GM13977 (cell line): ENCODE data around the gene RPA1.
A peak's percentile ranks its signal among the peaks of the same experiment; 100 is the strongest.

Source experiments
- DNase-seq: peaks from one replicate; pipeline ENCODE4 v3.0.0; 2012; ENCODE audit warnings: low spot score
- in situ Hi-C: fragments of 300-500 bp; cut with MboI; formaldehyde crosslinking; loops from one replicate; pipeline ENCODE4 v1.12.0; 2022; ENCODE audit warnings: low sequenced_read_pairs, low pct_unique_long_range_greater_than_20kb, mixed read lengths, inconsistent platforms; ENCODE audit not compliant: unreplicated experiment
- TF ChIP-seq, protein P1 (sequence below): IDR thresholded peaks from 2 replicates; pipeline ENCODE4 v1.5.1; 2012; ENCODE audit warnings: mild to moderate bottlenecking, control low read depth; ENCODE audit not compliant: insufficient read depth; ENCODE audit errors: extremely low read depth, missing control alignments

Gene RPA1

DNA sequence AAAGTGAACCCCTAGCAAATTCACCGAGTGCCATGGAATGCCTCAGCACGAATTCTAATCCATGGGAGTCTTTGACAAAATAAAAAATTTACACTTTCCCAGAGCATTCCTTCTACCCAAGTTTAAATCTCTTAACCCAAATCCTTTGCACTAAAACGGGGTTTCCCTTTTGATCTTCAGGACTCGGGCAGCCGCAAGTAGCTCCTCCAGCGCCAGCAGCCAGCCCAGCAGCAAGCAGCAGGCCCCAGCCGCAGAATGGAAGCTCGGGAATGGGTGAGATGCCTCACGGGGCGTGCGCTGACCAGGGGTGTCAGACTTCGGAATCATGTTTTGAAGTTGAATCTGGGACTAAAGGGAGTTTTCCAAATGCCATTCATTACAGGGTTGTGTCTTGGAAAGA, 42.4 kb downstream of the RPA1 start:
- TF ChIP-seq, protein P1, sequence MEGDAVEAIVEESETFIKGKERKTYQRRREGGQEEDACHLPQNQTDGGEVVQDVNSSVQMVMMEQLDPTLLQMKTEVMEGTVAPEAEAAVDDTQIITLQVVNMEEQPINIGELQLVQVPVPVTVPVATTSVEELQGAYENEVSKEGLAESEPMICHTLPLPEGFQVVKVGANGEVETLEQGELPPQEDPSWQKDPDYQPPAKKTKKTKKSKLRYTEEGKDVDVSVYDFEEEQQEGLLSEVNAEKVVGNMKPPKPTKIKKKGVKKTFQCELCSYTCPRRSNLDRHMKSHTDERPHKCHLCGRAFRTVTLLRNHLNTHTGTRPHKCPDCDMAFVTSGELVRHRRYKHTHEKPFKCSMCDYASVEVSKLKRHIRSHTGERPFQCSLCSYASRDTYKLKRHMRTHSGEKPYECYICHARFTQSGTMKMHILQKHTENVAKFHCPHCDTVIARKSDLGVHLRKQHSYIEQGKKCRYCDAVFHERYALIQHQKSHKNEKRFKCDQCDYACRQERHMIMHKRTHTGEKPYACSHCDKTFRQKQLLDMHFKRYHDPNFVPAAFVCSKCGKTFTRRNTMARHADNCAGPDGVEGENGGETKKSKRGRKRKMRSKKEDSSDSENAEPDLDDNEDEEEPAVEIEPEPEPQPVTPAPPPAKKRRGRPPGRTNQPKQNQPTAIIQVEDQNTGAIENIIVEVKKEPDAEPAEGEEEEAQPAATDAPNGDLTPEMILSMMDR = no peak
- no peak for DNase-seq
- in situ Hi-C loops = no loop called here

DNA sequence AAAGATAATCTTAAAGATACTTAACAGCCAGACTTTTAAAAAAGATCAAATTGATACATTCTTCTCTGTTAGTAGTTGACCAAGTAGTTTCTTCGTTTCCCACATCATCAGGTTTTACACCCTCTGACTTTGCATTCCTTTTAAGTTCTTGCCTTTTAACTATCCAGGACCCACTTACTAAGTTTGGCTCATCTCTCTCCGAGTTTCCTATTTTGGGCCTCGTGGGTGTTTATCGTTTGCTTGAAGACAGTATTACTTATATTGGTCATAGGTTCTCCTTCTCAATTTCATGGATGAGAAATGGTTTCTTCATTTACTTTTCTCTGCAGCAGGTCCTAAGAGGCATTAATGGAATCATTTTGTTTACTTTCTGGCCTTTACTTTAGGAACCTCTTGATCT, 43.2 kb downstream of the RPA1 start:
- TF ChIP-seq, protein P1 = no peak
- in situ Hi-C loops = no loop called here
- peak; percentile 32 for DNase-seq

DNA sequence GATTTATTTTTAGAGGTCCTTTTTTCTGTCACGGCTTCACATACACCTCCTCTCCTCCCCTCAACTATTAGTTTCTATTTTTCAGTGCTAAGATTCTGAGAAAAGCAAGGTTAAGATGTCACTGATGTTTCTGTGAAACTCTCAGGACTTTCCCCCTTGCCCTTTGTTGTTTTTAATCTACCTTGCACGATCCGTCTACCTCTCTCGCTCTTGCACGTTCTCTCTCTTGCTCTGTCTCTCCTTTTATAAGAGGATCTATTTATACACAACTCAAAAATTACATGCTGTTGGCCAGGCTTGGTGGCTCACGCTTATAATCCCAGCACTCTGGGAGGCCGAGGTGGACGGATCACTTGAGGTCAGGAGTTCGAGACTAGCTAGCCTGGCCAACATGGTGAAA, 43.6 kb downstream of the RPA1 start:
- in situ Hi-C loops = no loop called here
- DNase-seq = peak; percentile 73
- TF ChIP-seq, protein P1 = no peak

DNA sequence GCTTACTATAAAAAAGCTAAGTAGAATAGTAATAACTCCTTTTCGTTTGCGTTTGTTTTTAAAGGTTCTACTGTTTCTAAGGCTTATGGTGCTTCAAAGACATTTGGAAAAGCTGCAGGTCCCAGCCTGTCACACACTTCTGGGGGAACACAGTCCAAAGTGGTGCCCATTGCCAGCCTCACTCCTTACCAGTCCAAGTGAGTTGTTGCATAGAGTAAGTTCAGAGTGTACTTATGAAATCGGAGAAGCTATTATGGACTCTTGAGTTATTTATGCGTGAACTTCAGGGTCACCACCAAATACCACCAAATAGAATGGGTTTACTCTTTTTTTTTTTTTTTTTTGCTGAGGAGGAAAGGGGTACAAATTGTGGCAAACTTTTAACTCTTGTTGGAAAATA, 45.8 kb downstream of the RPA1 start:
- in situ Hi-C loops = no loop called here
- TF ChIP-seq, protein P1 = no peak

DNA sequence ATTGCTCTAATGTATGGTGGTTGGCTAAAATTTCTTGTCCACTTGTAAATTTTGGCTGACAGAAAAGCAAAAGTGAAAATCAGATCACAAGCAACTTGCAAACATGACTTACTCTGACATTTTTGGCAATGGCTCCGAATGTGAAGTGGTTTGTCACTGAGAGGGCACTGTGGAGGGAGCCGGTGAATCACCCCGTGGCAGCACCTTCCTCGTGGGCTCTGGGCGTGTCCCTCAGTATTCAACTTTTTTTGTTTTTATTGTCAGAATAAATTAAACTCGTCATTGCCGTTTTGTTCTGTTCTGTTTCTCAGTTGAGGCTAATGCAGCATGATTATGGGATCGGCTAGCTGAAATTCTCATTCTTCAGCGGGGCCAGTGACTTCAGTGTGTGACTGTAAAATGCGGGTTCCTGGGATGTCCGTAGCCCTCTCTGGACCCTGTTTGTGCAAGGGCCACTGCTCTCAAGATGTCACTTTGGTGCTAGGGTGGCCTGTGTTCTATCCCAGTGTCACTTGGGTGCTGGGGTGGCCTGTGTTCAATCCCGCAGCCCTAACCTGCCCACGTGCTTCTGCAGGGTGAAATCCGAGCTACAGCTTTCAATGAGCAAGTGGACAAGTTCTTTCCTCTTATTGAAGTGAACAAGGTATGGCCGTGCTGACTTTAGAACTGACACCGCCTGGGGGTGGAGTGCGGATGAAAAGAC, 48.8 kb downstream of the RPA1 start:
- no peak for DNase-seq
- TF ChIP-seq, protein P1 = no peak
- in situ Hi-C loops = no loop called here

More for the DNA sequence above, 45.8 kb downstream of the RPA1 start:
- no peak for DNase-seq

DNA sequence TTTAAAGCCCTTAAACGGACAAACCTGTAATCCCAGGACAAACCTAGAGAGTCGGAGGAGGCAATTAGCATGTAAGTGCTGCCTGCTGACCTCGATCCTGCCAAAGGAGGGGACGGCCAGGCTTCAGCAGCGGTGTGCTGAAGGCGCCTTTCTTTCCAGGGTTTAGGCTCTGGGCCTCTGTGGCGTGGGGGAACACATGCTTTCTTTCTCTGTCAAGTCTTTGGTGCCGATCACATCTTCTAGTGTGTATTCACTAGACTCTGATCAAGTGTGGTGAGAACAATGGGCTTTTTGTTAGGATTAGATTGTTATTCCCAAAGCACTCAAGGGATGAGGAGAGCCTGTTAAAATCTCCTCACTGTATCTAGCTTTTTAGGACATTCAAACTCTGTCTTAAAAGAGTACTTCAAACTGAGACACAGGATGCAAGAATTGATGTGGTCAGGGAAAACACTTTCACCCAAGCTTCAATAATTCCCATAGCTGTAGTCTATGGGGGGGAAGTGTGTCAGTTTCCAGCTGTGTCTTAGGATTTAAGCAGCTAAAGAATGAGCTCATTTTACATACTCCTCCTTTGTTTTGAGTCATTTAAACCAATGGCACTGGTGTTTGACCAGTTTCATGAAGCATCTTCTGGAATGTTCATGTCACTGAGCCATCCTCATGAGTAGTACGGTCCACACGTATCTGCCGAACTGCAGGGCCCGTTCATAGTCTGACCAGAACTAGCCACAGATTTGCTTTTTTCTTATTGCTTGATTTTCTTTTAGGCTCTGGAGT, 51.2 kb downstream of the RPA1 start:
- TF ChIP-seq, protein P1 = no peak
- in situ Hi-C loops = no loop called here
- no peak for DNase-seq
